ENCODE data around the gene MAN1C1.

DNA sequence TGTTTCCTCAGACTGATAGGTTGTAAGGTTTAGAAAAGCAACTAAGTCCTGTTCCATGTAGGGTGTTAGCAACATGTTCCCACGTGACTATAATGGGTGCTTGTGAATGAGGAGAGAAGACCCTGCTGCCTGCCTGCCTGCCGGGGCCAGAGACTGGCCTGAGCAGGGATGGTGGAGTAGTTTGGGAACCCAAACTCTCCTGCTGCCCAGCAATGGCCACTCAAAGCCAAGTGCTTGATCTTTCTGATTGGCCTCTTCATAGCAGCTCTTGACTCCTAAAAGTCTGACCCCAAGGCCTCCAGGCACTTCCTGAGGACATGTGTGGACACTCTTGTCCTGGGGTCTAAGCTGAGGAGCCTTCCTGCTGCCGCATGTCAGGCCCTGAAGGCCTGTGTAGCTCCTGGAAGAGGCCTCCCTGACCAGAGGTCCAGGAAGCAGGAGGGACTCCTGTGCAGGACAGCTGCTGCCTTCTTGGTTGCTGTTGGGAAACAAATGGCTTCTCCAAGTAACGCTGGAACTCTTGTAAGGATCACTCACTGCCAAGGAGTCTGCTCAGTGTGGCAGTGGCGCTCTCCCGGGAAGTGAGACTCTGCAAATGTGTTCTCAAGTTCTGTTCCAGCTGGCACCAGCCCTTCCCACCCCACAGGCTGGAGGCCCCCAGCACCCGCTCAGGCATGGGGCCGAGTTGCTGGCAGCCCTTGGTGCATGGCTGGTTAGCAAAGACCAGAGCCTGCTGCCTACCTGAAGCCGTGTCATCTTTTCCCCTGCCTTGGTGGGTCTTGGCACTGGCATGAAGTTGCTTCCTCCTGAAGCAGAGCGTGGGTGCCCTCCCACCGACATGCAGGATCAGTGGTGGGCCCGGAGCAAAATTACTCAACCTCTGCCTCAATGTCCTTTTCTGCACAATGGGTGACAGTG lies 35.5 kb downstream of the MAN1C1 start:
- TF ChIP-seq CTCF (IDR thresholded peaks at IDR 0.05) (no peak), REST (IDR thresholded peaks at IDR 0.05; ENCODE audit: insufficient read depth in 1 of 2, low read depth in 2 of 2, low read length in 1 of 2) (no peak), SIN3A (IDR thresholded peaks at IDR 0.05; ENCODE audit: borderline replicate concordance, insufficient read depth, low read depth, low read length) (no peak)
